Mucosa of stomach (tissue), 1 donor: ENCODE measurements around the gene KCNG2.

Experiments
- H3K27me3 ChIP-seq: one replicate; pipeline ENCODE4 v1.7.0; 2013; ENCODE audit warnings: mild to moderate bottlenecking, low read length; ENCODE audit not compliant: control insufficient read depth, insufficient read depth
- H3K36me3 ChIP-seq: one replicate; pipeline ENCODE4 v1.7.0; 2013; ENCODE audit warnings: low read length; ENCODE audit not compliant: control insufficient read depth, insufficient read depth
- H3K4me1 ChIP-seq: one replicate; pipeline ENCODE4 v1.7.0; 2013; ENCODE audit warnings: mild to moderate bottlenecking, low read length; ENCODE audit not compliant: control insufficient read depth, insufficient read depth
- H3K4me3 ChIP-seq: one replicate; pipeline ENCODE4 v1.7.0; 2013; ENCODE audit warnings: low read length
- H3K9ac ChIP-seq: one replicate; pipeline ENCODE4 v1.7.0; 2013; ENCODE audit warnings: mild to moderate bottlenecking, low read length, moderate library complexity
- H3K9me3 ChIP-seq: one replicate; pipeline ENCODE4 v1.7.0; 2013; ENCODE audit warnings: mild to moderate bottlenecking, low read length, moderate library complexity; ENCODE audit not compliant: control insufficient read depth
- donor health status: Pancreatic carcinoma.

KCNG2 gene

DNA sequence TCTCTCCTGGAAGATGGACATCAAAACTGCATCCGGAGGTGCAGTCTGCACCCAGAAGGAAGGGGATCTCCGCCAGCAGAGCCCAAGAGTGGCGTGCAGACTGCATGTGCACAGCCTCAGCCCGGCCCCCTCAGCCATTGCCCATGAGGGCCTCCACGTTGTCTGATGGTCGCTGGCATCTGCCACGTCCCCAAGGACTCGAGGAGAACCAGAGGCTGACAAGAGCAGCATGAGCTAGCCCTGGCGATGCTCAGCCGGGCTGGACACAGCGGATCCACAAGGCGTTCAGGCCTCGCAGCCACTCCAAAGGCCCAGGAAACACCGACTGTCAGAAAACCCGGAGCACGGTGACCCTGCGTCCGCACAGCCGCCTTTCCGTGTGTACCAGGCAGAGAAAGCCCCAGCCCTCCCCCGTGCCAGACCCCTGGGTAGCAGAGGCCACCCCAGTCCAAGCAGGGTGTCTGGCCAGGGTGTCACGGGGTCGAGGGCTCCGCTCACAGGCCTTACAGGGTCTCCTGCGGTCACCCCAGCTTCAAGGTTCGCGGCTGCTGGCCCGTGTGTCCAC is 105.4 kb downstream of the KCNG2 start:
- Histone ChIP-seq H3K4me3 (no peak overlapping the region), H3K9me3 (no peaks in the 10 kb centered on the region), H3K36me3 (no peaks in the 10 kb centered on the region), H3K9ac (no peak overlapping the region), H3K4me1 (peaks cover 8% of the 10 kb centered on the region), H3K27me3 (no peaks in the 10 kb centered on the region)

DNA sequence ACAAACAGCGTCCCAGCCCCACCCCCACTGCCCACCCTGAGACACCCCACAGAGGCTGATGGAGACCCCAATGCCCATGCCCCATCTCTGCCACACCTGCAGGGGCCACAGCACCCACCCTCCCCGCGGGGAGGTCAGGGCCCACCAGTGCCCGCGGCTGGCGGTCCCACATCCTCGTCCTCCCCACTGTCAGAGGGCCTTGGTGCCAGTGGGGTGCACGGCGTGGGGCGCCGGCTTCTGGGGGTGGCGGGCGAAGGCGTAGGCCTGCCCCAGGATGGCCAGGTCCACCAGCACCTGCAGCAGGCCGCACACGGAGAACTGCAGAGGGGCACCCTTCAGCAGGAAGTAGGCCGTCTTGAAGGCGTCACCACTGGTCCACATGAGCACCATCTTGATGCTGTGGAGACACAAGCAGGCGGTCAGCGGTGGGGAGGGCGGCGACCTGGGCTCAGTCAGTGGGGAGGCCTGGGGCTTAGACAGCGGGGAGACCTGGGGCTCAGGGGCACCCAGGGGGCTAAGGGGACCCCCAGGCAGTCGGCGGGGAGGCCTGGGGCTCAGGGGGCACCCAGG is 106.1 kb downstream of the KCNG2 start:
- no peaks in the 10 kb centered on the region for H3K36me3 ChIP-seq

DNA sequence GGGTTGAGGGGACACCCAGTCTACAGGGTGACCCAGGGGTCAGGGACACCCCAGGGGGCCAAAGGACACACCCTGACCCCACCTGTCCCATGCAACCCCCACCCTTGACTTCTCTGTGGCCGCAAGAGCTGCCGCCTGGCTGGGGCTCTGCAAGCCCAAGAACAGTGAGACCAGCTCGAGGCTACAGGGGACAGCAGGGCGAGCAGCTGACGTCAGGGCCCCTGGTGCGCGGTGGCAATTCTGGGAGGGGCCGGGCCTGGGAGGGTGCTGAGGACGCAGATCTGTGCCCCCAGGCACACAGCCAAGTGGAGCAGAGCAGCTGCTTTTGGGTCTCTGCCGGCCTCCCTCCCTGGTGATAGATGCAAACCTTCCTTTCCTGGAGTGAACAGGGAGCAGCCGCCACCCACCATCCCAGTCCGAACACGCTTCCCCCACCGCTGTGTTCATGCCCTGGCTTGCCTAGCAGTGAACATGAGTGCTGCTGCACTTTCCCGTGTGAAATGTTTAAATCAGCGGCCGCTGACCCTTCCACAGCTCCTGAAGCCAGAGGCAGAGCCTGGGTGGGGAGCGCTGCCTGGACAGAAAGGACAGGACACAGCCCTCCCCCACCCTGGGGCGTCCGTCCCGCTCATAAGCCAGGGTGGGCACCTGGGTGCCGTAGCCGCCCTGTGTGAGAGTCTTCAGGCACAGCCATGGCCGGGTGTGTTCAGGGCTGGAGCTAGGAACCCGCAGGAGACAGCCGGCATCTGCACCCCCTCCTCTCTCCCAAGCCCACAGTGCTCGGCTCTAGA is 106.8 kb downstream of the KCNG2 start:
- no peaks in the 10 kb centered on the region for H3K36me3 ChIP-seq
- H3K27me3 ChIP-seq: no peaks in the 10 kb centered on the region
- peaks cover 8% of the 10 kb centered on the region for H3K4me1 ChIP-seq
- H3K9me3 ChIP-seq: no peaks in the 10 kb centered on the region
- no peak overlapping the region for H3K4me3 ChIP-seq
- H3K9ac ChIP-seq: no peak overlapping the region

More for the DNA sequence above, 106.1 kb downstream of the KCNG2 start:
- Histone ChIP-seq H3K4me3 (no peak overlapping the region), H3K9me3 (no peaks in the 10 kb centered on the region), H3K9ac (no peak overlapping the region), H3K4me1 (peaks cover 8% of the 10 kb centered on the region), H3K27me3 (no peaks in the 10 kb centered on the region)

DNA sequence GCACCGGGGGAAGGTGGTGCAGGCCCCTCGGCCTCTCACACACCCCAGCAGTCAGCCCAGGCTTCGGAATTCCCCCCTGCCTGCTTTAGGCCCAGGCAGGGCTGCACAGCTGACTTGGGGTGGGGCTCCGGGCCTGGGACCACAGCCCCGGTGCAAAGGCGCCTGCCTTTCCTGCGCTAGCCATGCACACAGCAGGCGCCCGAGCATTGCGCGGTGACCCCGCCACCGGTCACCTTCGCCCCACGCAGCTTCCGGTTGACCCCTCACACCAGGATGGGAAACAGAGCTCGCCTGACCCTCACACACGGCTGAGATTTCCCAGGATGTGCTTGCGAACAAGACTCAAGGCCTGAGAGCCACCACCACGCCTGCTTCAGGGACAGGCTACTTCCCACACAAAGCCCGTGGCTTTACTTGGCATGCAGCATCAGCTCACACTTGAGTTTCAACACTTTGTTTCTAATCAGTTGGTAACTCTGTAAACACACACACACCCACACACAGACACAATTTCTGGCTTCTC is 107.7 kb downstream of the KCNG2 start:
- H3K36me3 ChIP-seq: no peaks in the 10 kb centered on the region
- no peak overlapping the region for H3K9ac ChIP-seq
- no peak overlapping the region for H3K4me3 ChIP-seq

DNA sequence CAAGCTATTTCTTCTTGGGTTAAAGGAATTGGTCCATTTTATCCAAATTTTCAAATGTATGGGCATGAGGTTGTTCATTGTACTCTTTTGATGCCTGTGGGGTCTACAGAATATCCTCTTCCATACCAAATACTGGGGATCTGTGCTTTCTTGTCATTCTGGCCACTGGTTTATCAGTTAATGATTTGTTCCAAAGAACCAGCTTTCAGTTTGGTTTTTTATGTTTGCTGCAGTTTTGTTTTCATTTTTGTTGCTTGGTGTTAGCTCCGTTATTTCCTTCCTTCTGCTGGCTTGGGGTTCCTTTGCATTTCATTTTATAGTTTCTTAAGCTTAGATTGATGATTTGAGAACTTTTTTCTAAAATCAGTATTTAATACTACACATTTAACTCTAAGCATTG is 108.3 kb downstream of the KCNG2 start:
- Histone ChIP-seq H3K9ac (no peak overlapping the region), H3K4me3 (no peak overlapping the region), H3K27me3 (no peaks in the 10 kb centered on the region), H3K36me3 (no peaks in the 10 kb centered on the region), H3K9me3 (no peaks in the 10 kb centered on the region), H3K4me1 (peaks cover 8% of the 10 kb centered on the region)

More for the DNA sequence above, 107.7 kb downstream of the KCNG2 start:
- H3K27me3 ChIP-seq: no peaks in the 10 kb centered on the region
- H3K4me1 ChIP-seq: peaks cover 8% of the 10 kb centered on the region
- no peaks in the 10 kb centered on the region for H3K9me3 ChIP-seq

DNA sequence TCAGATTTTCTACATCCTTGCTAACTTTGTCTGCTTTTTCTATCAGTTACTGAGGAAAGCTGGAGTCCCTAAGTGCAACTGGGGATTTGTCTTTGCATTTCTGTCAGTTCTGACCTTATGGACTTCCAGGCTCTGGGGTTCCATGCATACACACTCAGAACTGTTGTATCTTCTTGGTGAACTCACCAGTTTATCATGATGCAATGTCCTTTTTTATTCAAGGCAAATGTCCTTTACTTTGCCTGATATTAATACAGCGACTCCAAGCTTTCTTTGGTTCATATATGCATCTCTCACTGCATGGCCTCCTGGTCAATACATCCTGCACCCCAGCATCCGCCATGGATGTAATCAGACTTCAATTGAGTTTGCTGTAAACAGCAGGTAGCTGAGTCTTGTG is 109.0 kb downstream of the KCNG2 start:
- H3K36me3 ChIP-seq: no peaks in the 10 kb centered on the region
- no peaks in the 10 kb centered on the region for H3K9me3 ChIP-seq

DNA sequence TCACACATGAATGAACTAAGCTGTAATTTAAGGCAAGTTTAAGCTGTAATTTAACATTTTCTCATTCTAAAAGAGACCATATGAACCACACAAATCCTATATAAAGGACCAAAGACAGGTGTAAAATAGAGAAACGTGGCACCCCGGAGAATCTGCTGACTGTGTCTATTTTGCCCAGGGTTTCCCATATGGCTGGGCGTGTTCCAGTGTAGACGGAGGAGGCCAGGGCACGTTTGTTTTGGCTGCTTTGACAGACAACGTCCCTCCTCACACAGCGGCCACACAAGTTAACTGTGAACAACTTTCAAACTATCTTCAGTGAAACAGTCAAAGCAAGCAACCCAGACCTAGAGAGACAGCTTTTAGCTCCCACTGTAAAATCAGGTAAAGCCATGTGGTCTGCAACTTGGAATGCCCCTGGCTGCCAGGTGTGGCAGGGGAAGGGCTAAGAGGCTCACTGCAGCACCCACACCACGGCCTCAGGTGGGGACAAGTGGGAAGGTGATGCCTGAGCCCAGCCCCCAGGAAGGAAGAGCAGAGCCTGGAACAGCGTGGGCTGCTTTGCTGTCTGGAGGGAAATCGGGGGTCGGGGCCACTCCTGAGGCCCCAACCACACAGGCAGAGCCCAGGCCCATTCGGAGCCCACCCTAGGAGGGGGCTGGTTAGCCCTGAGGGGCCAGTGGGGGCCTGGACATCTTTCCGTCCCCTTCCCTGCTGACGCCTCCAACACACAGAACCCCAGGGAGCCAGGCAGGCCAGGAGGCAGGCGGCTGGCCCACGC is 113.0 kb downstream of the KCNG2 start:
- Histone ChIP-seq H3K36me3 (no peaks in the 10 kb centered on the region), H3K9me3 (no peaks in the 10 kb centered on the region), H3K4me3 (no peak overlapping the region), H3K4me1 (peaks cover under 1% of the 10 kb centered on the region), H3K9ac (no peak overlapping the region), H3K27me3 (no peaks in the 10 kb centered on the region)

More for the DNA sequence above, 109.0 kb downstream of the KCNG2 start:
- peaks cover 8% of the 10 kb centered on the region for H3K4me1 ChIP-seq
- no peaks in the 10 kb centered on the region for H3K27me3 ChIP-seq
- H3K9ac ChIP-seq: no peak overlapping the region
- no peak overlapping the region for H3K4me3 ChIP-seq

DNA sequence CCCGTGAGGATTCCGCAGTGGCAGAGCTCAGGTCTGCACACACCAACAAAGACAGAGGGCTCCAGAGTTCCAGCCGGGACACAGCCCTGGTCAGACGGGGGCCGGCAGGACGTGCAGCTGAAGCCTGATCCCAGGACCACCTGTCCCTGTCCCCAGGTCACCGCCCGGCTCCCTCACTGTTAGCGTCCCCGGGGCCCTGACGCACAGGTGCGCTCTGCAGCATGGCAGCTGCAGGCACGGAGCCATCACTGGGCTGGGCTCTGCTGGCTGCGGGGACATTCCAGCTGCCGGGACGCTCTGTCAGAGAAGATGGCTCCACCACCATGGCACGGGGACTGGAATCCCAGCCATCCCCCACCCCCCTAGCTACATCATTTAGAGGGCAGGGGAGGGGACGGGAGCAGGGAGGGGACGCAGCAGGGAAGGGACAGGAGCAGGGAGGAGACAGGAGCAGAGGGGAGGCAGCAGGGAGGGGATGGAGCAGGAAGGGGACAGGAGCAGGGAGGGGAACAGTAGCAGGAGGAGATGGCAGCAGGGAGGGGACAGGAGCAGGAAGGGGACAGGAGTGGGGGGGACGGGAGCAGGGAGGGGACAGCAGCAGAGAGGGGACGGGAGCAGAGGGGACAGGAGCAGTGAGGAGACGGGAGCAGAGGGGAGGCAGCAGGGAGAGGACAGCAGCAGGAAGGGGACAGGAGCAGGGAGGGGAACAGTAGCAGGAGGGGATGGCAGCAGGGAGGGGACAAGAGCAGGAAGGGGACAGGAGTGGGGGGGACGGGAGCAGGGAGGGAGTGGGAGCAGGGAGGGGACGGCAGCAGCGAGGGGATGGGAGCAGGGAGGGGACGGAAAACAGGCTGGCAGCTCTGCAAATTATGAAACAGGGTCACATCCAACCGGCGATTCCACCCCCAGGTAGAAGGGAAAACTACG is 113.9 kb downstream of the KCNG2 start:
- H3K36me3 ChIP-seq: no peaks in the 10 kb centered on the region
- H3K27me3 ChIP-seq: no peaks in the 10 kb centered on the region
- no peak overlapping the region for H3K4me3 ChIP-seq
- no peaks in the 10 kb centered on the region for H3K4me1 ChIP-seq
- no peaks in the 10 kb centered on the region for H3K9me3 ChIP-seq
- H3K9ac ChIP-seq: no peak overlapping the region

DNA sequence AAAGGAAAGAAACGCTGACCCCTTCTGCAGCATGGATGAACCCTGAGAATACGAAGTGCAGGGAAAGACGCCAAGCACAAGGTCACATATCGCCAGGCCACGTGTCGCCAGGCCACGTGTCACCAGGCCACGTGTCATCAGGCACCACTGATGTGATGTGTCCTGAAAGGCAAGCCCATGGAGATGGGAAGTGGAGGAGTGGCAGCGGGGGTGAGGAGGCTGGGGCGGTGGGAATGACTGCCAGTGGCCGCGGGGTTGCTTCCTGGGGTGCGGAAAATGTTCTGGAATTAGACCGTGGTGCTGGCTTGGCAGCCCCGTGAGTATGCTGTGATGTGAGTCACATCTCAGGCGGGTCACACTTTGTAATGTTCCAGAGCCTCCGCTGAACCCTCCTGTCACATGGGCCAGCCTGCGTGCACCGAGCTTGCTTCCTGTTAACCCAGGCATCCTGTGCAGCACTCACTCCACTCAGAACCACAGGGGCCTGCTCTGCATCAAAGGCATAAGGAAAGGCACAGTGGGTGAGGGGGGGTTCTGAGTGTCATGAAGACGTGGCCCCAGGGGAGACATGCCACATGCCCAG is 114.8 kb downstream of the KCNG2 start:
- Histone ChIP-seq H3K4me3 (no peak overlapping the region), H3K36me3 (no peaks in the 10 kb centered on the region), H3K9me3 (no peaks in the 10 kb centered on the region)

DNA sequence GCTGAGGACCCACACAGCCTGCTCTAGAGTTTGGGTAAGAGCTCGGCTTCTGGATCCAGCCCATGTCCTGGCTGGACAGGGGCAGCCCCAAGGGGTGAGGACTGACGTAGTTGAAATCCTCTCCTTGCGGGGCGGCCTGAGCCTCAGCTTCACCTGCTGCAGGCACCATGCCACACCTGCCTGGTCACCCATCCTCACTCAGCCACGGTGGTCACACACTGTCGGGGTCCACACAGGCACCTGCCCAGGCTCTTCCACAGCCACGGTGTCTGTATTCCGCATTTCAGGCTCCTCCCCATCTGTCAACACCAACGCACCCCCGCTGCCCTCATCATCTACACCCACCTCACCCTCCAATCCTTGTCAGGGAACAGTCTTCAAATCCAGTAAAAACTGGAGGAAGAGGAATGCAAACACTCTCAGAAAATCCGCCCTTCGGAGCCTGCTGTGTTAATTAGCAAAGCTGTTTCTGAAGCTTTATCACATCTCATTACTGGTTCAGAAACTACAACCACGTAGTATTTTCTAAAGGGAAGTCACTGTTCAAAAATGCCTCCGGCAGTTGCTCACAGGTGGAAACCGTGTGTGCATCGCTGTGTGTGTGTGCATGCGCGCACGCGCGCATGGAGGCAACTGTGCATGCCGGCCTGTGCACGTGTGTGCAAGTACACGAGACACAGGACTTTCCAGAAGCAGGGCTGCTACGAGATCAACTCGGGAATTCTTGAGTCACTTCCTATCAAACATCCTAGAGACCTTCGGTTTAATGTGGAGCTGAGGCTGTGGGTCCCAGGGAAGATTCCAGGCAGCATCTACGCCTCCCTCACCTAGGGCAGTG is 115.5 kb downstream of the KCNG2 start:
- no peaks in the 10 kb centered on the region for H3K36me3 ChIP-seq

More for the DNA sequence above, 114.8 kb downstream of the KCNG2 start:
- H3K27me3 ChIP-seq: no peaks in the 10 kb centered on the region
- no peak overlapping the region for H3K9ac ChIP-seq
- no peaks in the 10 kb centered on the region for H3K4me1 ChIP-seq

More for the DNA sequence above, 115.5 kb downstream of the KCNG2 start:
- H3K4me1 ChIP-seq: no peaks in the 10 kb centered on the region
- H3K9ac ChIP-seq: no peak overlapping the region
- no peaks in the 10 kb centered on the region for H3K9me3 ChIP-seq
- H3K4me3 ChIP-seq: no peak overlapping the region
- no peaks in the 10 kb centered on the region for H3K27me3 ChIP-seq
